Kidney (tissue), 22 donors: Measurements from ENCODE around the gene S100A14. TPM values are rescaled to one million over a fixed set of nuclear protein-coding genes. Genes with fewer than 3 reads are reported as not detected.

Experiments
- DNase-seq, 5 donors: peaks; one replicate each; pipeline ENCODE4 v3.0.0-alpha.2; 2013 to 2020
- FAIRE-seq: peaks from 2 replicates; lab custom pipeline; 2012; peaks lifted over from hg19 to GRCh38; lab: Jason Lieb, UNC
- H3K27ac ChIP-seq, 2 donors: one replicate each; pipeline ENCODE4 v1.7.0; 2013; ENCODE audit warnings: low read depth in 2 of 2, low read length in 2 of 2, inconsistent platforms in 1 of 2
- H3K27me3 ChIP-seq: one replicate; pipeline ENCODE4 v1.7.1; 2013; ENCODE audit warnings: low read length, inconsistent platforms; ENCODE audit not compliant: control insufficient read depth, insufficient read depth
- H3K36me3 ChIP-seq, 3 donors: one replicate each; pipeline versions ENCODE4 v1.7.0 to v1.7.1; 2013; ENCODE audit warnings: low read length in 3 of 3, control low read depth in 1 of 3, inconsistent platforms in 1 of 3; ENCODE audit not compliant: insufficient read depth in 3 of 3, control insufficient read depth in 2 of 3
- H3K4me1 ChIP-seq, 3 donors: one replicate each; pipeline versions ENCODE4 v1.7.0 to v1.7.1; 2013; ENCODE audit warnings: low read length in 3 of 3, inconsistent platforms in 1 of 3, low read depth in 1 of 3; ENCODE audit not compliant: control insufficient read depth in 2 of 3, insufficient read depth in 2 of 3
- H3K4me3 ChIP-seq, 3 donors: one replicate each; pipeline versions ENCODE4 v1.7.0 to v1.8.1; 2013; ENCODE audit warnings: low read length in 3 of 3, control low read depth in 1 of 3, inconsistent platforms in 1 of 3
- H3K9ac ChIP-seq, 3 donors: one replicate each; pipeline versions ENCODE4 v1.7.0 to v1.7.1; 2013; ENCODE audit warnings: low read length in 3 of 3, control low read depth in 1 of 3, inconsistent platforms in 1 of 3
- H3K9me3 ChIP-seq, 3 donors: one replicate each; pipeline versions ENCODE4 v1.7.0 to v1.7.1; 2013; ENCODE audit warnings: low read length in 3 of 3, control low read depth in 1 of 3, inconsistent platforms in 1 of 3; ENCODE audit not compliant: control insufficient read depth in 2 of 3, insufficient read depth in 1 of 3
- intact Hi-C: fragments of 100-400 bp; cut with DNase I; formaldehyde crosslinking; loops from one replicate; pipeline ENCODE4 v1.11.1; 2022
- long read RNA-seq, 10 donors: library from polyadenylated mRNA in 1 of 10; unstranded in 1 of 10; transcript quantifications; one replicate each; pipeline ENCODE4 v2.0.0 and lab custom pipeline, GENCODE V29; 2021 to 2026
- polyA plus RNA-seq: library from polyadenylated mRNA; stranded (reverse); fragments of 350-450 nt; fragmentation: Illumina TruSeq; extraction: RNeasy Lipid Tissue Mini Kit (QIAGEN cat#74804); gene quantifications from one replicate; pipeline ENCODE4 v1.2.3, GENCODE V29; 2014; ENCODE audit warnings: low read depth, low replicate concordance; ENCODE audit not compliant: insufficient read depth
- total RNA-seq: library from RNA; stranded (reverse); fragmentation: NEBNext Ultra II Directional; extraction: Animal tissue kit (Norgen Biotek cat#: 25700); gene quantifications from one replicate; pipeline ENCODE4 v1.2.1, GENCODE V29; 2021
- TF ChIP-seq, protein P1 (sequence below): IDR thresholded peaks from 3 replicates; pipeline ENCODE4 v1.5.1; 2012; ENCODE audit warnings: mild to moderate bottlenecking, moderate library complexity, borderline replicate concordance; ENCODE audit not compliant: insufficient read depth; ENCODE audit errors: extremely low read depth
- donor health status: control.
- donor health status: control.
- donor health status: control.
- donor health status: control.
- donor health status: control.
- donor health status: DM: yes; HTN: yes; CAD: no.
- donor health status: Normal renal cell carcinoma (clear cell type).

Gene S100A14
- 75.9 TPM for total RNA-seq
- 35.6 TPM for polyA plus RNA-seq
- long read RNA-seq, donor 1, partial matches to known transcripts = 0 of 4 reads
- long read RNA-seq, donor 1, other reads (novel, unspliced or antisense) = 0 of 4 reads
- long read RNA-seq, donor 2, transcript S100A14-201 (4 exons, 1,058 nt) = major isoform, 12 of 14 reads
- long read RNA-seq, donor 2, partial matches to known transcripts = 0 of 14 reads
- long read RNA-seq, donor 2, other reads (novel, unspliced or antisense) = 0 of 14 reads
- long read RNA-seq, donor 3, transcript S100A14-201 (4 exons, 1,058 nt) = major isoform, 7 of 9 reads
- long read RNA-seq, donor 3, partial matches to known transcripts = 0 of 9 reads
- long read RNA-seq, donor 3, other reads (novel, unspliced or antisense) = 0 of 9 reads
- long read RNA-seq, donor 4, partial matches to known transcripts = 0 of 5 reads
- long read RNA-seq, donor 4, other reads (novel, unspliced or antisense) = 0 of 5 reads
- long read RNA-seq, donor 5 = 0 reads
- long read RNA-seq, donor 6, transcript S100A14-201 (4 exons, 1,058 nt) = major isoform, 19 of 20 reads
- long read RNA-seq, donor 6, partial matches to known transcripts = 0 of 20 reads
- long read RNA-seq, donor 6, other reads (novel, unspliced or antisense) = 0 of 20 reads
- long read RNA-seq, donor 7, transcript S100A14-201 (4 exons, 1,058 nt) = major isoform, 39 of 101 reads
- long read RNA-seq, donor 7, partial matches to known transcripts = 2 of 101 reads
- long read RNA-seq, donor 7, other reads (novel, unspliced or antisense) = 57 of 101 reads
- long read RNA-seq, donor 8, transcript S100A14-201 (4 exons, 1,058 nt) = major isoform, 7 of 7 reads
- long read RNA-seq, donor 8, partial matches to known transcripts = 0 of 7 reads
- long read RNA-seq, donor 8, other reads (novel, unspliced or antisense) = 0 of 7 reads
- long read RNA-seq, donor 9, partial matches to known transcripts = 0 of 5 reads
- long read RNA-seq, donor 9, other reads (novel, unspliced or antisense) = 0 of 5 reads
- long read RNA-seq, donor 10, transcript S100A14-206 (3 exons, 1,025 nt) = minor isoform, 5 of 12 reads
- long read RNA-seq, donor 10, transcript S100A14-201 (4 exons, 1,058 nt) = major isoform, 6 of 12 reads
- long read RNA-seq, donor 10, partial matches to known transcripts = 0 of 12 reads
- long read RNA-seq, donor 10, other reads (novel, unspliced or antisense) = 0 of 12 reads

DNA sequence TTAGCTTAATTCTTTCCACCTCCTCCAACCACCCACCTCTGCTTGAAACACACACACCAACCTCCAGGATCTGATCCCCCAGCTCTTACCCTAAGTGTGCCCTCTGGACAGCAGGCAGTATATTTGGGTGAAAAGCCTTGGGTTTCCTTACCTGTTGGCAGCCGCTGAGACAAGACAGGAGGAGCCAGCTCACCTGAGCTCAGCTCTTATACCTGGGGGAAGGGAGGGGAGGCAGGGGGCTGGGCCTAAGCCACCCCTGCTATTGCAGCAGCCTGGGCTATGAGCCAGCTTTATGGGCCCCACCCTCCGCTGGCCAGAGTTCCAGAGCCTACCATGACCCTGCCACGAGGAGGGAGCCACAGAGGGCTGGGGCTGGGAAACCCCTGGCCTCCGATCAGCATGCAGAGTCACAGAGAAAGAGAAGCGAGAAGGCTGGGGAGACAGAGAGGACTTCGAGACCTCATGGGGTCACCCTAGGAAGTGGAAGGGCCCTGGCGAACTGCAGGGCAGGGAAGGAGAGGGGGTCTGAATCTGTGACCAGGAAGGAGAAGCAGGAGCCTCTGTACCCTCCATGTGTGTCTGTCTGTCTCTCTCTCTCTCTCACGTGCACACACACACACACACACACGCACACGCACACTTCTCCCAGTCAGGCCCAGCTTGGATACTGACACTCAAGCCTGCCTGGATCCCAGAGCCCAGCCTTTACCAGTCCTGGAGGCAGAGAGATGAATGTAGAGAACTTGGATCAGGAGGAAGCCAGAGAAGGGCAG is at the start of gene S100A14:
S100A14 (minus strand) TSS at position 182 of the 773 bp plus-strand sequence. CDS start 467 bp downstream, outside the sequence.
- H3K4me3 ChIP-seq = no peak within 1 kb of the TSS
- H3K36me3 ChIP-seq = no peaks in the 10 kb centered on the region
- DNase-seq (peak in 1 of 5 donors; percentile 94), FAIRE-seq (no peak)
- no peaks in the 10 kb centered on the region for H3K9me3 ChIP-seq
- intact Hi-C loops = no loop called here
- TF ChIP-seq, protein P1, sequence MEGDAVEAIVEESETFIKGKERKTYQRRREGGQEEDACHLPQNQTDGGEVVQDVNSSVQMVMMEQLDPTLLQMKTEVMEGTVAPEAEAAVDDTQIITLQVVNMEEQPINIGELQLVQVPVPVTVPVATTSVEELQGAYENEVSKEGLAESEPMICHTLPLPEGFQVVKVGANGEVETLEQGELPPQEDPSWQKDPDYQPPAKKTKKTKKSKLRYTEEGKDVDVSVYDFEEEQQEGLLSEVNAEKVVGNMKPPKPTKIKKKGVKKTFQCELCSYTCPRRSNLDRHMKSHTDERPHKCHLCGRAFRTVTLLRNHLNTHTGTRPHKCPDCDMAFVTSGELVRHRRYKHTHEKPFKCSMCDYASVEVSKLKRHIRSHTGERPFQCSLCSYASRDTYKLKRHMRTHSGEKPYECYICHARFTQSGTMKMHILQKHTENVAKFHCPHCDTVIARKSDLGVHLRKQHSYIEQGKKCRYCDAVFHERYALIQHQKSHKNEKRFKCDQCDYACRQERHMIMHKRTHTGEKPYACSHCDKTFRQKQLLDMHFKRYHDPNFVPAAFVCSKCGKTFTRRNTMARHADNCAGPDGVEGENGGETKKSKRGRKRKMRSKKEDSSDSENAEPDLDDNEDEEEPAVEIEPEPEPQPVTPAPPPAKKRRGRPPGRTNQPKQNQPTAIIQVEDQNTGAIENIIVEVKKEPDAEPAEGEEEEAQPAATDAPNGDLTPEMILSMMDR = no peak
- peak within 1 kb of the TSS; percentile 26 to 41 for H3K27ac ChIP-seq
- peak within 1 kb of the TSS in 2 of 3 donors; percentile 8 to 37 for H3K9ac ChIP-seq
- H3K4me1 ChIP-seq = peaks cover 5 to 14% (median 8%) of the 10 kb centered on the region in 3 donors
- H3K27me3 ChIP-seq = no peaks in the 10 kb centered on the region

GRCh38 chr1:153663211-153663610 is 47.1 kb upstream of the S100A14 start:
- no peak overlapping the region for H3K9ac ChIP-seq
- no peak overlapping the region for H3K27ac ChIP-seq
- peaks cover 19 to 77% (median 47%) of the 10 kb centered on the region in 3 donors for H3K36me3 ChIP-seq
- H3K27me3 ChIP-seq = no peaks in the 10 kb centered on the region
- H3K4me3 ChIP-seq = no peak overlapping the region
- TF ChIP-seq, protein P1 = no peak
- DNase-seq = no peak
- FAIRE-seq = no peak
- intact Hi-C loops = no loop called here
- peaks cover 0 to 13% (median 10%) of the 10 kb centered on the region in 3 donors for H3K4me1 ChIP-seq
- no peaks in the 10 kb centered on the region for H3K9me3 ChIP-seq

DNA sequence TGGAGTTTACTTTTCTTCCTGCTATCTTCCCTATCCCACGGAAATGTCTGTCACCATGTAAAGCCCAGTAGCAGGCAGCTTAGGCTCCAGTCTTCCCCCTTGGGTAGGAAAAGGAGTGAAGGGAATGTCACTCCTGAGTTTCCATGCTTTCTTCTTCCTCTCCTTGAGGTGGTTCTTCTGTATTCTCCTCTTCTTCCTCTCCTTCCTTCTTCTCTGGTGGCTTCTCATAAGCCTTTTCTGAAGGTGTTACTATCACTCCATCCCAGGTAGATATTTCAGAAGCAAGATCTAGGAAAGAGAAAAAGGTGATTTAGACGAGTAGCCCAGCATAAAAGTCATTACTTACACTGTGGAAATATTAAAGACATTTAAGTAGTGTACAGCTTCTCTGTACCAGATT is 46.1 kb upstream of the S100A14 start:
- no peak for FAIRE-seq
- Histone ChIP-seq H3K27ac (no peak overlapping the region), H3K36me3 (peaks cover 13 to 68% (median 44%) of the 10 kb centered on the region in 3 donors), H3K27me3 (no peaks in the 10 kb centered on the region), H3K9ac (no peak overlapping the region), H3K4me3 (no peak overlapping the region), H3K9me3 (no peaks in the 10 kb centered on the region), H3K4me1 (peaks cover 0 to 13% (median 10%) of the 10 kb centered on the region in 3 donors)
- TF ChIP-seq, protein P1 = no peak
- intact Hi-C loops = no loop called here
- DNase-seq = no peak
